Measurements from ENCODE around the gene B3GLCT. TPM values are rescaled to one million over a fixed set of nuclear protein-coding genes. Genes with fewer than 3 reads are reported as not detected.
A peak's percentile ranks its signal among the peaks of the same experiment; 100 is the strongest.

The B3GLCT gene
- 10 to 100 TPM in 1 of 2 donors, 1 to 10 TPM in 1; 9.3 to 10.4 TPM for total RNA-seq

DNA sequence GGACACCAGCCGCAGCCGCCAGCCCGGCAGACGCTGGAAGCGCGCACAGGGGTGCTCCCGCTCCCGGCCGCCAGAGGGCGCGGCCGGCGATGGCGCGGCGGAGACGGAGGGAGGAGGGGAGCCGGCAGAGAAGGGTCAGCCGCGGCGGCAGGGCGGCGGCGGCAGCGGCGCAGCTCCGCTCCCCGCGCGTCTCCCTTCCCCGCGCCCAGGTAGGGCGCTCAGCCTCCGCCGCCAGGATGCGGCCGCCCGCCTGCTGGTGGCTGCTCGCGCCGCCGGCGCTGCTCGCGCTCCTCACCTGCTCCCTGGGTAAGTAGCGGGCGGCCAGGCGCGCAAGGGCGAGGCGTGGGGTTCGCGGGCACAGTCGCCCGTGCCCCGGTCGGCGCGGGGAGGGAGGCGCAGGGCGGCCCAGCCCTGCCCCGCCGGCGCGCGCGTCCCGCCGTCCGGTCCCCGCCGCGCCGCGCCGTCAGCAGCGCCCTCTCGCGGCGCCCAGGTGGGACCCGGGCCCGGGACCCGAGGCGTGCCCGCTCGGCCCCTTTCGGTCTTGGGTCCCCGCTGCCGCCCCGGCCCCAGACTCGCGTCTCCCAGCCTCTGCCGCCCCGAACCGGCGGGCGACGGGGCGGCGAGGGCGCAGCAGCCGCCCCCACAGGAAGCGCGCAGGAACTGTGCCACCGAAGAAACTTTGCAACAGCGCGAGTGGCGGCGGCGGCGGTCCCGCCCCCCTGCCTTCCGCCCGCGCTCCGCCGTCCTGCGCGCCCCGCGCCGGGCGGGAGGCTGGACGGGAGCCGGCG is at the start of gene B3GLCT:
Gene B3GLCT, plus strand, starts transcription at position 127 of the 788 bp plus-strand sequence. Its CDS starts 110 bp downstream, at position 237.
- Histone ChIP-seq H3K36me3 (no peaks in the 10 kb centered on the region), H3K27me3 (replicated peaks; ENCODE audit: insufficient read depth) (no peaks in the 10 kb centered on the region), H3K4me3 (peak within 1 kb of the TSS; percentile 85), H3K9me3 (no peaks in the 10 kb centered on the region), H3K4me1 (ENCODE audit: control insufficient read depth in 1 of 2, low read depth in 2 of 2) (peaks cover 11 to 12% of the 10 kb centered on the region in 2 donors), H3K27ac (peak within 1 kb of the TSS; percentile 93 to 94)
- ATAC-seq (ENCODE audit: insufficient number of reproducible peaks, low FRiP score, low read depth) (peak; percentile 81), DNase-seq (ENCODE audit: low spot score) (no peak)
- TF ChIP-seq CTCF (IDR thresholded peaks at IDR 0.05) = peak; percentile 86

DNA sequence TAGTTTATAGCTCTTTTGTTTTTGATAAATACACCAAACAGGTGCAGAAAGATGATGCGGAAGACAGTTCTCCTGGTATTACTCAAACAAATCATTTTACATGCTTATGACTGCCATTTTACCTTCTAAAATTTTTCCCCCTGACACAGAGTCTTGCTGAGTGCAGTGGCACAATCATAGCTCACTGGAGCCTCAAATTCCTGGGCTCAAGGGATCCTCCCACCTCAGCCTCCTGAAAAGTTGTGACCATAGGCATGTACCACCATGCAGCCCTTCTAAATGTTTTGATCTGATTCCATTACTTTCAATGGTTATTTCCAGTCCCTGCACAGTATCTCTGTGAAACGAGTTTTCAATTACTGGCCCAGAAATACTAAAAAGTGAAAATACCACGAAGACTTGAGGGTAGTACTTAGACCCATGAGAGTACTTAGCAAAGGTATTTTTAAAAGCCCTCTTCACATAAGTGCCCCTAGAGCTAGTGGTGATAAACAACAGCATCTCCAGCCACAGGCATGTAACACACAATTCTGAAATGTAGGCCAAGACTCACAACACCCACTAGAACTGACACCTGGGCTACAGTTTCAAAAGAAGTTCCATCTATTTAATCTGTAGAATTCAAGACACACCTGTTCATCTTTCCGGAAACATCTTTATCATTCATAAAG is 49.3 kb upstream of the B3GLCT start:
- no peak for TF ChIP-seq CTCF (IDR thresholded peaks at IDR 0.05)
- DNase-seq (ENCODE audit: low spot score) (no peak), ATAC-seq (ENCODE audit: insufficient number of reproducible peaks, low FRiP score, low read depth) (no peak)
- no peaks in the 10 kb centered on the region for H3K4me1 ChIP-seq (ENCODE audit: control insufficient read depth in 1 of 2, low read depth in 2 of 2)
- H3K4me3 ChIP-seq = no peak overlapping the region
- H3K9me3 ChIP-seq = no peaks in the 10 kb centered on the region
- H3K36me3 ChIP-seq = peaks cover 51% of the 10 kb centered on the region
- H3K27me3 ChIP-seq (replicated peaks; ENCODE audit: insufficient read depth) = no peaks in the 10 kb centered on the region
- no peak overlapping the region for H3K27ac ChIP-seq

DNA sequence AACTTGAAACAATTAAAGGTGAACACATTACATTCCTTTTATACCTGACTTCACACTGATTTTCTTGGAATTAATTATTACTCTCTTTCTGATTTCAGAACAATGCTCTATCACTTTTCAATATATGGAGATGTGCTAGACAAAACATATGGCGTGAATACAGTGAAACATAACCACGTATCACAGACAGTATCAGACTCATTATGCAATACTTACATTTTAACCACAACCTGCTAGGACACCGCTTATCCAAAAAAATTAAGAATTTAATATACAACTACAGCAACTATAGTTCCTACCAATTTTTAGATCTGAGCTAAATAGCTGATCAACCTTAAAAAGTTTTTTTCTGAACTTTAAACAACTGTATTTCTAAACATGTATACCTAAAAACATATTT is 47.9 kb upstream of the B3GLCT start:
- H3K27me3 ChIP-seq (replicated peaks; ENCODE audit: insufficient read depth) = no peaks in the 10 kb centered on the region
- H3K9me3 ChIP-seq = no peaks in the 10 kb centered on the region
- DNase-seq (ENCODE audit: low spot score) = no peak
- peaks cover 43% of the 10 kb centered on the region for H3K36me3 ChIP-seq
- no peak overlapping the region for H3K27ac ChIP-seq
- no peak overlapping the region for H3K4me3 ChIP-seq
- no peak for ATAC-seq (ENCODE audit: insufficient number of reproducible peaks, low FRiP score, low read depth)
- no peak for TF ChIP-seq CTCF (IDR thresholded peaks at IDR 0.05)
- no peaks in the 10 kb centered on the region for H3K4me1 ChIP-seq (ENCODE audit: control insufficient read depth in 1 of 2, low read depth in 2 of 2)

- TF ChIP-seq CTCF (IDR thresholded peaks at IDR 0.05) = no peak
- DNase-seq (ENCODE audit: low spot score) = no peak
- peaks cover 31% of the 10 kb centered on the region for H3K36me3 ChIP-seq
- H3K27me3 ChIP-seq (replicated peaks; ENCODE audit: insufficient read depth) = no peaks in the 10 kb centered on the region
- no peak overlapping the region for H3K4me3 ChIP-seq
- no peak overlapping the region for H3K27ac ChIP-seq
- H3K4me1 ChIP-seq (ENCODE audit: control insufficient read depth in 1 of 2, low read depth in 2 of 2) = peaks cover 9 to 13% of the 10 kb centered on the region in 2 donors
- H3K9me3 ChIP-seq = no peaks in the 10 kb centered on the region
- no peak for ATAC-seq (ENCODE audit: insufficient number of reproducible peaks, low FRiP score, low read depth)
Observed at GRCh38 chr13:31154939-31155338, 44.8 kb upstream of the B3GLCT start.

DNA sequence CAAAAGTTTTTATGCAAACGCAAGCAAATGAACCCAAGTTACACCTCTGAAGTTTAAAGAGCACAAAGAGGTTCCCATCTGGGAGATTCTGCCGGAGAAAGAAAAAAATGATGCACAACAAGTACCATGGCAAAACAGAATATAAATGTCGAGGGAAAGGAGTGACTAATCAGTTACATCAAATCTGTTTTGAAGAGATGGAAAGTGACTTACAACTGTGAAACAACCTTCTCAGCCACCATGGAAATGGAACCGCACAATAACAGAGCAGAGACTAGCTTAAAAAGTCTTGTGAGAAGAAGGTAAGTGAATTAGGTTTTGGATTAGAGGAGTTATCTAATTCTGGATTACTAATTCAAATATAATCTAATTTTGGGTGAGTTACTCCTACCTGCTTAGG is 40.5 kb upstream of the B3GLCT start:
- H3K27me3 ChIP-seq (replicated peaks; ENCODE audit: insufficient read depth) = no peaks in the 10 kb centered on the region
- peaks cover 14 to 25% of the 10 kb centered on the region in 2 donors for H3K4me1 ChIP-seq (ENCODE audit: control insufficient read depth in 1 of 2, low read depth in 2 of 2)
- no peaks in the 10 kb centered on the region for H3K9me3 ChIP-seq
- no peak overlapping the region for H3K27ac ChIP-seq
- H3K36me3 ChIP-seq = peaks cover 5% of the 10 kb centered on the region
- ATAC-seq (ENCODE audit: insufficient number of reproducible peaks, low FRiP score, low read depth) = no peak
- no peak for TF ChIP-seq CTCF (IDR thresholded peaks at IDR 0.05)
- DNase-seq (ENCODE audit: low spot score) = no peak
- no peak overlapping the region for H3K4me3 ChIP-seq

Measured in thoracic aorta (tissue), 2 donors.